GM19324 (cell line): ENCODE results near the gene PTPRE.
"Not testable (repeated sequence)": the region's sequence is repeated elsewhere in the genome, so short reads cannot be mapped to it uniquely, and the experiment has no call there.

Experiments
- ATAC-seq: cut with Tn5 transposase; IDR thresholded peaks from one replicate; pipeline ENCODE4 v1.9.1; 2021; ENCODE audit warnings: mild to moderate bottlenecking, moderate library complexity; ENCODE audit not compliant: unreplicated experiment, low FRiP score

The PTPRE gene

GRCh38 chr10:128083191-128083895 is 176.4 kb downstream of the PTPRE start:
- no peak for ATAC-seq

GRCh38 chr10:128084364-128084763 is 177.5 kb downstream of the PTPRE start:
- ATAC-seq: no peak

- ATAC-seq: no peak
These were observed 178.1 kb downstream of the PTPRE start for GRCh38 chr10:128084991-128085390.

GRCh38 chr10:128086003-128086863 is 179.3 kb downstream of the PTPRE start:
- ATAC-seq: no peak

GRCh38 chr10:128087146-128087883 is 180.4 kb downstream of the PTPRE start:
- no peak for ATAC-seq

- ATAC-seq: no peak
These were observed 181.2 kb downstream of the PTPRE start for GRCh38 chr10:128087884-128088709.

- no peak for ATAC-seq
These were observed 184.8 kb downstream of the PTPRE start for GRCh38 chr10:128091636-128092210.

GRCh38 chr10:128092454-128092853 is 185.6 kb downstream of the PTPRE start:
- no peak for ATAC-seq

GRCh38 chr10:128094596-128094995 is 187.7 kb downstream of the PTPRE start:
- ATAC-seq: not testable (repeated sequence)

- no peak for ATAC-seq
These were observed 188.3 kb downstream of the PTPRE start for GRCh38 chr10:128095027-128095752.

GRCh38 chr10:128095753-128096469 is 189.0 kb downstream of the PTPRE start:
- ATAC-seq: no peak

- no peak for ATAC-seq
These were observed 189.7 kb downstream of the PTPRE start for GRCh38 chr10:128096486-128097199.

- ATAC-seq: no peak
These were observed 190.9 kb downstream of the PTPRE start for GRCh38 chr10:128097783-128098182.

- no peak for ATAC-seq
These were observed 191.7 kb downstream of the PTPRE start for GRCh38 chr10:128098631-128099030.

GRCh38 chr10:128099901-128100300 is 193.0 kb downstream of the PTPRE start:
- ATAC-seq: no peak

GRCh38 chr10:128101901-128102300 is 195.0 kb downstream of the PTPRE start:
- ATAC-seq: no peak

GRCh38 chr10:128102480-128103228 is 195.8 kb downstream of the PTPRE start:
- no peak for ATAC-seq
